ENCODE measurements around the gene SUGCT.

DNA sequence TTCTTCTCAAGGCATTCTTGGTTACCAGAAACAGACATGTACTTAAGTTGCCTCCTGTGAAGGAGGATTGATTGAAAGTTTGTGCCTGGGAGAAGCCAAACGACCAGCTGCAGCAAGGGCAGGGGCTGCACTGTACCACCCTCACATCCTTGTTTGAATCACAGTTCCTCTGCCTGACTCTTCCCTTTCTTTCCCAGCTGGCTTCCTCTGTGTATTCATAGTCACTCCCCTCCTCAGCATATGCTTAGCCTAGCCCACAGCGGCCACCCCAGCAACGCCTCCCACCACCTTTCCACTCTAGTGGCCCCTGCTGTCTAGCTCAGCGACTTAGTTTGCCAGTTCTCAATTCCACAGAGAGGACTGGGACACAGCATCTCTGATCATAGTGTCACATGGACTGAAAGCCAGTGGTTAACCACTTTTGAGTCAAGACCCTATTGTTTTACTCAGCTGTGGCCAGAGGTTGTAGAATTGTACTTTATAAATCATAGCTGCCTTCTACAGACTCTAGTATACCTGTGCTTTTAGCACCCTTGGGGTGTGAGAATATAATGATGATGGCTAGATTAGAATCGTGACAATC lies 643.0 kb downstream of the SUGCT start:
- TF ChIP-seq, protein P1, sequence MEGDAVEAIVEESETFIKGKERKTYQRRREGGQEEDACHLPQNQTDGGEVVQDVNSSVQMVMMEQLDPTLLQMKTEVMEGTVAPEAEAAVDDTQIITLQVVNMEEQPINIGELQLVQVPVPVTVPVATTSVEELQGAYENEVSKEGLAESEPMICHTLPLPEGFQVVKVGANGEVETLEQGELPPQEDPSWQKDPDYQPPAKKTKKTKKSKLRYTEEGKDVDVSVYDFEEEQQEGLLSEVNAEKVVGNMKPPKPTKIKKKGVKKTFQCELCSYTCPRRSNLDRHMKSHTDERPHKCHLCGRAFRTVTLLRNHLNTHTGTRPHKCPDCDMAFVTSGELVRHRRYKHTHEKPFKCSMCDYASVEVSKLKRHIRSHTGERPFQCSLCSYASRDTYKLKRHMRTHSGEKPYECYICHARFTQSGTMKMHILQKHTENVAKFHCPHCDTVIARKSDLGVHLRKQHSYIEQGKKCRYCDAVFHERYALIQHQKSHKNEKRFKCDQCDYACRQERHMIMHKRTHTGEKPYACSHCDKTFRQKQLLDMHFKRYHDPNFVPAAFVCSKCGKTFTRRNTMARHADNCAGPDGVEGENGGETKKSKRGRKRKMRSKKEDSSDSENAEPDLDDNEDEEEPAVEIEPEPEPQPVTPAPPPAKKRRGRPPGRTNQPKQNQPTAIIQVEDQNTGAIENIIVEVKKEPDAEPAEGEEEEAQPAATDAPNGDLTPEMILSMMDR (conservative IDR thresholded peaks at IDR 0.05; ENCODE audit: low read length): no peak
- TF ChIP-seq EZH2phosphoT487 (IDR thresholded peaks at IDR 0.05; ENCODE audit: borderline replicate concordance): no peak
